ENCODE measurements around the gene SMARCC1. TPM values are rescaled to one million over a fixed set of nuclear protein-coding genes. Genes with fewer than 3 reads are reported as not detected.

SMARCC1 gene
- total RNA-seq, 1 donor = 44.5 TPM

GRCh38 chr3:47643092-47643491, 138.6 kb downstream of the SMARCC1 start:
- H3K4me3 ChIP-seq (ENCODE audit: low read depth, low read length) = no peak overlapping the region
- no peak for DNase-seq (ENCODE audit: low read depth)
- TF ChIP-seq CTCF (IDR thresholded peaks at IDR 0.05; ENCODE audit: insufficient read depth, low read length) = no peak

- DNase-seq (ENCODE audit: low read depth) = no peak
- TF ChIP-seq CTCF (IDR thresholded peaks at IDR 0.05; ENCODE audit: insufficient read depth, low read length) = no peak
Observed at GRCh38 chr3:47641739-47642138, 140.0 kb downstream of the SMARCC1 start.

GRCh38 chr3:47636921-47637320, 144.8 kb downstream of the SMARCC1 start:
- no peak for TF ChIP-seq CTCF (IDR thresholded peaks at IDR 0.05; ENCODE audit: insufficient read depth, low read length)
- no peak for DNase-seq (ENCODE audit: low read depth)

More at GRCh38 chr3:47641739-47642138, 140.0 kb downstream of the SMARCC1 start:
- H3K4me3 ChIP-seq (ENCODE audit: low read depth, low read length) = no peak overlapping the region

GRCh38 chr3:47636225-47636624, 145.5 kb downstream of the SMARCC1 start:
- no peak for TF ChIP-seq CTCF (IDR thresholded peaks at IDR 0.05; ENCODE audit: insufficient read depth, low read length)
- DNase-seq (ENCODE audit: low read depth) = no peak
- H3K4me3 ChIP-seq (ENCODE audit: low read depth, low read length) = no peak overlapping the region

More at GRCh38 chr3:47636921-47637320, 144.8 kb downstream of the SMARCC1 start:
- H3K4me3 ChIP-seq (ENCODE audit: low read depth, low read length) = no peak overlapping the region

GRCh38 chr3:47635536-47635935, 146.2 kb downstream of the SMARCC1 start:
- no peak for DNase-seq (ENCODE audit: low read depth)
- TF ChIP-seq CTCF (IDR thresholded peaks at IDR 0.05; ENCODE audit: insufficient read depth, low read length) = no peak
- H3K4me3 ChIP-seq (ENCODE audit: low read depth, low read length) = no peak overlapping the region

- no peak for DNase-seq (ENCODE audit: low read depth)
- TF ChIP-seq CTCF (IDR thresholded peaks at IDR 0.05; ENCODE audit: insufficient read depth, low read length) = no peak
- no peak overlapping the region for H3K4me3 ChIP-seq (ENCODE audit: low read depth, low read length)
Observed at GRCh38 chr3:47634996-47635395, 146.7 kb downstream of the SMARCC1 start.

GRCh38 chr3:47630810-47631209, 150.9 kb downstream of the SMARCC1 start:
- DNase-seq (ENCODE audit: low read depth) = no peak
- no peak for TF ChIP-seq CTCF (IDR thresholded peaks at IDR 0.05; ENCODE audit: insufficient read depth, low read length)
- H3K4me3 ChIP-seq (ENCODE audit: low read depth, low read length) = no peak overlapping the region

Measured in fibroblast of the aortic adventitia (primary cell).